MM.1S (cell line): ENCODE data around the gene NDUFAF5.

Experiments used
- DNase-seq: peaks from one replicate; pipeline ENCODE4 v3.0.0-alpha.2; 2015
- H2AFZ ChIP-seq: fragments of 300-600 bp; sonication (generic); 2 replicates; pipeline ENCODE4 v1.6.0; 2016; ENCODE audit warnings: antibody characterized with exemption, low read length
- H3F3A ChIP-seq: fragments of 300-600 bp; sonication (generic); 2 replicates; pipeline ENCODE4 v1.6.1; 2016; ENCODE audit warnings: mild to moderate bottlenecking, antibody characterized with exemption, low read length, moderate library complexity, mixed read lengths; ENCODE audit not compliant: insufficient read depth
- H3K27ac ChIP-seq: fragments of 300-600 bp; sonication (generic); 2 replicates; pipeline ENCODE4 v1.5.1; 2016; ENCODE audit warnings: mild to moderate bottlenecking, low read length
- H3K27me3 ChIP-seq: fragments of 300-600 bp; sonication (generic); replicated peaks from 2 replicates; pipeline ENCODE4 v1.6.0; 2016; ENCODE audit warnings: low read length; ENCODE audit not compliant: insufficient read depth
- H3K36me3 ChIP-seq: fragments of 300-600 bp; sonication (generic); replicated peaks from 2 replicates; pipeline ENCODE4 v1.6.1; 2016; ENCODE audit warnings: mild to moderate bottlenecking, low read length, mixed read lengths; ENCODE audit not compliant: insufficient read depth
- H3K4me1 ChIP-seq: fragments of 300-600 bp; sonication (generic); 2 replicates; pipeline ENCODE4 v1.6.1; 2016; ENCODE audit warnings: low read length, mixed read lengths
- H3K4me2 ChIP-seq: fragments of 300-600 bp; sonication (generic); 2 replicates; pipeline ENCODE4 v1.6.0; 2016; ENCODE audit warnings: low read depth, low read length
- H3K4me3 ChIP-seq: fragments of 300-600 bp; sonication (generic); 2 replicates; pipeline ENCODE4 v1.5.1; 2016; ENCODE audit warnings: low read length, mixed read lengths
- H3K79me2 ChIP-seq: fragments of 300-600 bp; sonication (generic); 2 replicates; pipeline ENCODE4 v1.6.1; 2016; ENCODE audit warnings: mixed run types, low read length, mixed read lengths
- H3K9ac ChIP-seq: fragments of 300-600 bp; sonication (generic); 2 replicates; pipeline ENCODE4 v1.6.1; 2016; ENCODE audit warnings: low read length, mixed read lengths
- H3K9me2 ChIP-seq: fragments of 300-600 bp; sonication (generic); replicated peaks from 2 replicates; pipeline ENCODE4 v1.6.1; 2016; ENCODE audit warnings: mild to moderate bottlenecking, low read length, mixed read lengths; ENCODE audit not compliant: insufficient read depth
- H3K9me3 ChIP-seq: fragments of 300-600 bp; sonication (generic); replicated peaks from 2 replicates; pipeline ENCODE4 v1.6.1; 2016; ENCODE audit warnings: mild to moderate bottlenecking, low read length, mixed read lengths; ENCODE audit not compliant: insufficient read depth
- H4K20me1 ChIP-seq: fragments of 300-600 bp; sonication (generic); 2 replicates; pipeline ENCODE4 v1.6.1; 2016; ENCODE audit warnings: mild to moderate bottlenecking, low read length, moderate library complexity, mixed read lengths; ENCODE audit not compliant: insufficient read depth
- EZH2 ChIP-seq: fragments of 300-600 bp; sonication (generic); optimal IDR thresholded peaks from 2 replicates; pipeline ENCODE3; 2017; ENCODE audit warnings: low read depth, mild to moderate bottlenecking, antibody characterized with exemption, low read length, mixed read lengths
- EZH2phosphoT487 ChIP-seq: fragments of 300-600 bp; sonication (generic); IDR thresholded peaks from 2 replicates; pipeline ENCODE4 v1.6.1; 2018; ENCODE audit warnings: antibody characterized with exemption, low read length
- TF ChIP-seq, protein P1 (sequence below): fragments of 300-600 bp; sonication (generic); IDR thresholded peaks from 2 replicates; pipeline ENCODE4 v1.5.1; 2016; ENCODE audit warnings: antibody characterized with exemption, low read length, mixed read lengths

NDUFAF5 gene

DNA sequence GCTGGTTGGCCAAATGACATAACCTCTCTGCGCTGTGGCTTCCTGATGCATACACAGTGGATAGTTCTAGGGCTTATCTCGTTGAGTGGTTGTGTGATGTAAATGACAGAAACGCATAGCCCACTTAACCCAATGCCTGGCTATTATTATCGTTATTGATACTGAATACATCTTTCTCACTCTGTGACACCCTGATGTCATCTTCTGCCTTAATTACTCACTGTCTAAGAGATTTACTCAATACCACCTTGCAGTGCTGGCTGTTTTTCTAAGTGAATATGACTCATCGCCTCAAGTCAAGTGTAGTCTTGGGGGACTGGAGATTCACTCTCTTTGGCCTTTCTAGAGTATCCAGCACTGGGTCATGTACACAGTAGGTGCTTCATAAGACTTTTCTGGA is 73.6 kb downstream of the NDUFAF5 start:
- H3K27ac ChIP-seq: no peak overlapping the region

DNA sequence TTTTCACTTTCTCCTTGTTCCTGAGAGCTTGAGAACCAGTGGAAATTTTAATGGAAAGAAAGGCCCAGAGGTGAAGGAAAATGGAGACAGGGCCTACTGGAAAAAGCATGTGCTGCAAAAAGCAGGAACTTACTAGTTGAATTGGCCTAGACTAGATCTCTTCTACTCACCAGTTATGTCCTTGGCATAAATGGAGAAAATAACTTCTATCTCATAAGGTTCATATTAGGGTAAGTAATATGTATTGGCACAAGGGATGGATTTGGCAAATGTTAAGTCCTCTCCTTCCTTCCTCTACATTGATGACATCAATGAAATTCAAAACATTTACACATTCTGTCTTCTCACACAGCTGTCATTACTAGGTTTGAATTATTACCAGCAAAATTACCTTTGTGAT is 74.0 kb downstream of the NDUFAF5 start:
- H4K20me1 ChIP-seq: no peaks in the 10 kb centered on the region
- no peaks in the 10 kb centered on the region for H3K27me3 ChIP-seq
- DNase-seq: no peak
- H3K4me3 ChIP-seq: no peak overlapping the region
- TF ChIP-seq EZH2 (no peak), EZH2phosphoT487 (no peak)
- TF ChIP-seq, protein P1, sequence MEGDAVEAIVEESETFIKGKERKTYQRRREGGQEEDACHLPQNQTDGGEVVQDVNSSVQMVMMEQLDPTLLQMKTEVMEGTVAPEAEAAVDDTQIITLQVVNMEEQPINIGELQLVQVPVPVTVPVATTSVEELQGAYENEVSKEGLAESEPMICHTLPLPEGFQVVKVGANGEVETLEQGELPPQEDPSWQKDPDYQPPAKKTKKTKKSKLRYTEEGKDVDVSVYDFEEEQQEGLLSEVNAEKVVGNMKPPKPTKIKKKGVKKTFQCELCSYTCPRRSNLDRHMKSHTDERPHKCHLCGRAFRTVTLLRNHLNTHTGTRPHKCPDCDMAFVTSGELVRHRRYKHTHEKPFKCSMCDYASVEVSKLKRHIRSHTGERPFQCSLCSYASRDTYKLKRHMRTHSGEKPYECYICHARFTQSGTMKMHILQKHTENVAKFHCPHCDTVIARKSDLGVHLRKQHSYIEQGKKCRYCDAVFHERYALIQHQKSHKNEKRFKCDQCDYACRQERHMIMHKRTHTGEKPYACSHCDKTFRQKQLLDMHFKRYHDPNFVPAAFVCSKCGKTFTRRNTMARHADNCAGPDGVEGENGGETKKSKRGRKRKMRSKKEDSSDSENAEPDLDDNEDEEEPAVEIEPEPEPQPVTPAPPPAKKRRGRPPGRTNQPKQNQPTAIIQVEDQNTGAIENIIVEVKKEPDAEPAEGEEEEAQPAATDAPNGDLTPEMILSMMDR: no peak
- H3K9me2 ChIP-seq: no peaks in the 10 kb centered on the region
- no peaks in the 10 kb centered on the region for H3K9me3 ChIP-seq
- no peaks in the 10 kb centered on the region for H3K4me1 ChIP-seq
- H2AFZ ChIP-seq: no peak overlapping the region
- no peak overlapping the region for H3K27ac ChIP-seq
- no peak overlapping the region for H3K9ac ChIP-seq
- H3K4me2 ChIP-seq: no peak overlapping the region
- H3F3A ChIP-seq: no peaks in the 10 kb centered on the region
- H3K36me3 ChIP-seq: no peaks in the 10 kb centered on the region
- H3K79me2 ChIP-seq: no peaks in the 10 kb centered on the region

More for the DNA sequence above, 73.6 kb downstream of the NDUFAF5 start:
- H3K4me1 ChIP-seq: no peaks in the 10 kb centered on the region
- H3K9me3 ChIP-seq: no peaks in the 10 kb centered on the region
- H4K20me1 ChIP-seq: no peaks in the 10 kb centered on the region
- no peaks in the 10 kb centered on the region for H3K27me3 ChIP-seq
- no peak overlapping the region for H3K4me2 ChIP-seq
- H3K9ac ChIP-seq: no peak overlapping the region
- no peak overlapping the region for H3K4me3 ChIP-seq
- no peaks in the 10 kb centered on the region for H3K9me2 ChIP-seq
- H2AFZ ChIP-seq: no peak overlapping the region
- H3K79me2 ChIP-seq: no peaks in the 10 kb centered on the region
- no peak for DNase-seq
- TF ChIP-seq EZH2phosphoT487 (no peak), EZH2 (no peak)
- TF ChIP-seq, protein P1: no peak
- no peaks in the 10 kb centered on the region for H3K36me3 ChIP-seq
- H3F3A ChIP-seq: no peaks in the 10 kb centered on the region

DNA sequence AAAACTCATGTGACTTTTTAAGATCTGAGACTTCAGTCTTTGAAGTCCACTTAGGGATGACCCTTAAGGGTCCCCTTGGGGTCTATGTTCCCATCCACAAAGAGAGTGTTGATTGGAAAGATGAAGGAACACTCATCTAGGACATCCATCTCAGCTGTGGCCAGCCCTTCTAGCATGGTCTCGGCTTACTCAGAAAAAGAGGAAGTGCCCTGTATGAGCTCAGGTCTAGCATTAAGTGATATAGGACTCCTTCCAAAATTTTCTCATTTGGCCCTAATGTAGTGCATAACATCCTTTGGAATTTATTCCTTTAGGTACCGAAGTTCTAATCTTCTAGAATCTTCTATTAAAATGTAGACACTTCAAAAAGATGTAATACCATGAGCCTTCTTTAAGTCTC is 77.4 kb downstream of the NDUFAF5 start:
- H3F3A ChIP-seq: no peaks in the 10 kb centered on the region
- H3K4me1 ChIP-seq: no peaks in the 10 kb centered on the region
- DNase-seq: no peak
- H3K4me3 ChIP-seq: no peak overlapping the region
- no peak overlapping the region for H3K4me2 ChIP-seq
- H3K36me3 ChIP-seq: no peaks in the 10 kb centered on the region
- no peaks in the 10 kb centered on the region for H3K9me2 ChIP-seq
- H3K27ac ChIP-seq: no peak overlapping the region
- H3K9ac ChIP-seq: no peak overlapping the region
- no peaks in the 10 kb centered on the region for H3K9me3 ChIP-seq
- no peak overlapping the region for H2AFZ ChIP-seq
- no peaks in the 10 kb centered on the region for H4K20me1 ChIP-seq
- no peak for TF ChIP-seq EZH2
- TF ChIP-seq, protein P1: no peak
- no peak for TF ChIP-seq EZH2phosphoT487
- no peaks in the 10 kb centered on the region for H3K27me3 ChIP-seq
- H3K79me2 ChIP-seq: no peaks in the 10 kb centered on the region
